Stomach (tissue), 9 donors: Measurements from ENCODE around the gene CRYZL1. TPM values are rescaled to one million over a fixed set of nuclear protein-coding genes. Genes with fewer than 3 reads are reported as not detected.

Source experiments
- DNase-seq, 2 donors: peaks; one replicate each; pipeline versions ENCODE4 v3.0.0 to v3.0.0-alpha.2; 2013 to 2019
- H3K27ac ChIP-seq, 5 donors: fragments of 200-600 bp in 4 of 5; sonication (generic) in 4 of 5; one replicate each; pipeline ENCODE4 v1.5.1; 2013 to 2019; ENCODE audit warnings: mild to moderate bottlenecking in 1 of 5, moderate library complexity in 1 of 5
- H3K27me3 ChIP-seq, 3 donors: fragments of 200-600 bp; sonication (generic); one replicate each; pipeline ENCODE4 v1.5.1; 2017 to 2019; ENCODE audit warnings: mixed run types in 1 of 3
- H3K36me3 ChIP-seq, 4 donors: fragments of 200-600 bp; sonication (generic); 1 replicate in 3 of 4; 2 replicates in 1 of 4; pipeline ENCODE4 v1.5.1; 2016 to 2019
- H3K4me1 ChIP-seq, 4 donors: fragments of 200-600 bp; sonication (generic); one replicate each; pipeline ENCODE4 v1.5.1; 2016 to 2019
- H3K4me3 ChIP-seq, 4 donors: fragments of 200-600 bp; sonication (generic) in 3 of 4; one replicate each; pipeline ENCODE4 v1.5.1; 2016 to 2019; ENCODE audit warnings: mild to moderate bottlenecking in 1 of 4
- H3K9me3 ChIP-seq, 4 donors: fragments of 200-600 bp; sonication (generic); one replicate each; pipeline ENCODE4 v1.5.1; 2016 to 2019
- EP300 ChIP-seq: sonication (generic); formaldehyde crosslinking; IDR thresholded peaks from one replicate; pipeline ENCODE4 v1.6.1; 2017; ENCODE audit warnings: antibody characterized with exemption
- POLR2A ChIP-seq, 4 donors: fragments of 450-650 bp; IDR thresholded peaks; one replicate each; pipeline ENCODE4 v1.6.1; 2016; ENCODE audit warnings: antibody characterized with exemption in 4 of 4, control low read depth in 2 of 4, mild to moderate bottlenecking in 1 of 4, moderate library complexity in 1 of 4
- POLR2AphosphoS5 ChIP-seq, 3 donors: sonication (generic); formaldehyde crosslinking; IDR thresholded peaks; one replicate each; pipeline ENCODE4 v1.6.1; 2016; ENCODE audit warnings: antibody characterized with exemption in 3 of 3
- WGBS, 5 donors: extraction: QIAGEN DNeasy Blood & Tissue Kit in 3 of 5; methylation state at CpG; one replicate each; pipeline versions ENCODE4 v1.1.5 to v1.1.7; 2013 to 2018; 5-methylcytosine and 5-hydroxymethylcytosine counted together
- intact Hi-C: fragments of 100-400 bp; cut with DNase I; formaldehyde crosslinking; loops from one replicate; pipeline ENCODE4 v1.15.1; 2023; ENCODE audit warnings: low total_unique reads
- polyA plus RNA-seq, 3 donors: library from polyadenylated mRNA; stranded (reverse); fragments of 200-250 nt; gene quantifications; one replicate each; pipeline ENCODE4 v1.2.3, GENCODE V29; 2013
- total RNA-seq, 5 donors: library from RNA; depleted of rRNA; stranded (reverse); fragments of >200 nt; gene quantifications; one replicate each; pipeline versions ENCODE4 v1.1.0 to v1.2.3, GENCODE V29; 2014 to 2016
- TF ChIP-seq, protein P1 (sequence below), 7 experiments: fragments of 450-650 bp in 4 of 7; fragments of 200-600 bp in 3 of 7; sonication (generic) in 3 of 7; IDR thresholded peaks; one replicate each; pipeline ENCODE4 v1.5.1; 2016 to 2019; ENCODE audit warnings: antibody characterized with exemption in 7 of 7, control low read depth in 2 of 7, mild to moderate bottlenecking in 1 of 7
- donor health status: healthy with polysubstance abuse.
- donor health status: Bipolar disorder and iron deficiency.
- donor health status: healthy.

Gene CRYZL1
- total and polyA plus RNA-seq, 8 donors: 9.3 to 73.5 (median 28.8) TPM

DNA sequence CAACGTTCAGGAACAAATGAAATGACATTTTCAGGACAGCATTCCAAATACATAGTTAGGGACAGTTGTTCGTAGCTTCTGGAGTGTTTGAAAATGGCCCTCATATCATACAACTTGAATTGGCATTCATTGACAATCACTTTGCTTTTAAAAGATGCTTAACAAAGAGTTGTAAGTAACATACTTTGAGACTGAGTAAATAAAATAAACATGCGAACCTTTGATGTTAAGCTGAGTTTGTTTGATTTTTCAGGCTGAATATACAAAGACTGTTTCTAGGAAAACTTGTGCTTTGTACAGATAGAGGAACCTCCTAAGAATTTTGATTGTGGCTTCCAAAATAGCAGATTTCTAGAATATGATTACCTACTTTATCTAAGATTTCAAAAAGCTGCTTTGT lies 46.1 kb upstream of the CRYZL1 start:
- intact Hi-C loops: no loop called here
- no peak overlapping the region for H3K4me3 ChIP-seq
- TF ChIP-seq POLR2A (IDR thresholded peaks at IDR 0.05) (no peak), EP300 (no peak), POLR2AphosphoS5 (IDR thresholded peaks at IDR 0.05) (no peak)
- TF ChIP-seq, protein P1, sequence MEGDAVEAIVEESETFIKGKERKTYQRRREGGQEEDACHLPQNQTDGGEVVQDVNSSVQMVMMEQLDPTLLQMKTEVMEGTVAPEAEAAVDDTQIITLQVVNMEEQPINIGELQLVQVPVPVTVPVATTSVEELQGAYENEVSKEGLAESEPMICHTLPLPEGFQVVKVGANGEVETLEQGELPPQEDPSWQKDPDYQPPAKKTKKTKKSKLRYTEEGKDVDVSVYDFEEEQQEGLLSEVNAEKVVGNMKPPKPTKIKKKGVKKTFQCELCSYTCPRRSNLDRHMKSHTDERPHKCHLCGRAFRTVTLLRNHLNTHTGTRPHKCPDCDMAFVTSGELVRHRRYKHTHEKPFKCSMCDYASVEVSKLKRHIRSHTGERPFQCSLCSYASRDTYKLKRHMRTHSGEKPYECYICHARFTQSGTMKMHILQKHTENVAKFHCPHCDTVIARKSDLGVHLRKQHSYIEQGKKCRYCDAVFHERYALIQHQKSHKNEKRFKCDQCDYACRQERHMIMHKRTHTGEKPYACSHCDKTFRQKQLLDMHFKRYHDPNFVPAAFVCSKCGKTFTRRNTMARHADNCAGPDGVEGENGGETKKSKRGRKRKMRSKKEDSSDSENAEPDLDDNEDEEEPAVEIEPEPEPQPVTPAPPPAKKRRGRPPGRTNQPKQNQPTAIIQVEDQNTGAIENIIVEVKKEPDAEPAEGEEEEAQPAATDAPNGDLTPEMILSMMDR (IDR thresholded peaks at IDR 0.05): no peak
- H3K27ac ChIP-seq: no peak overlapping the region
- H3K4me1 ChIP-seq: peaks cover 14 to 61% (median 39%) of the 10 kb centered on the region in 4 donors
- DNase-seq: no peak
- H3K9me3 ChIP-seq: no peaks in the 10 kb centered on the region
- no peaks in the 10 kb centered on the region for H3K27me3 ChIP-seq
- 44 to 66% (median 50%) methylated on average over 3 of the region's 3 CpGs for WGBS, 5 donors
- H3K36me3 ChIP-seq: no peaks in the 10 kb centered on the region

DNA sequence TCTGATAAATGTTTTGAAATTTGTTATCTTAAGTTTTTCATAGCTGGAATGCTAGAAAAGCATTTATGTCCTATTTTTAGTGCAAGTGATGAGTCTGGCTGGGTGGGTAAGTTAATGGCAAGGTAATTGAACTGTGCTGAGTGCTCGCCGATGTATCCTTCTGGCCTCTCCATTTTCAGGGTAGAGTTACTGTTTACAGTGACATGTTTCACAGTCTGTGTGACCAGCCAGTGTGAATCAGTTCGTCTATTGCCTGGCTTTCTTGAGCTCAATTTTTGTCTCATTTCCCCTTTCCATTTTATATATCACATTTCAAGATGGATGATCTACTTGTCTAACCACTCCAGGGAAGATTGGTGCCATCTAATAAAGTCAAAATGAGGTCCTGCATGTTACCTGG lies 44.8 kb upstream of the CRYZL1 start:
- peaks cover 14 to 64% (median 40%) of the 10 kb centered on the region in 4 donors for H3K4me1 ChIP-seq
- TF ChIP-seq POLR2AphosphoS5 (IDR thresholded peaks at IDR 0.05): no peak
- TF ChIP-seq, protein P1 (IDR thresholded peaks at IDR 0.05): no peak
- no peak for TF ChIP-seq POLR2A (IDR thresholded peaks at IDR 0.05)
- no peak for TF ChIP-seq EP300
- intact Hi-C loops: no loop called here
- 75 to 92% (median 88%) methylated on average over 3 of the region's 3 CpGs for WGBS, 5 donors
- H3K36me3 ChIP-seq: no peaks in the 10 kb centered on the region
- H3K4me3 ChIP-seq: no peak overlapping the region
- no peak for DNase-seq
- H3K27me3 ChIP-seq: no peaks in the 10 kb centered on the region
- peak overlapping the region in 1 of 5 donors; percentile 69 for H3K27ac ChIP-seq
- no peaks in the 10 kb centered on the region for H3K9me3 ChIP-seq

DNA sequence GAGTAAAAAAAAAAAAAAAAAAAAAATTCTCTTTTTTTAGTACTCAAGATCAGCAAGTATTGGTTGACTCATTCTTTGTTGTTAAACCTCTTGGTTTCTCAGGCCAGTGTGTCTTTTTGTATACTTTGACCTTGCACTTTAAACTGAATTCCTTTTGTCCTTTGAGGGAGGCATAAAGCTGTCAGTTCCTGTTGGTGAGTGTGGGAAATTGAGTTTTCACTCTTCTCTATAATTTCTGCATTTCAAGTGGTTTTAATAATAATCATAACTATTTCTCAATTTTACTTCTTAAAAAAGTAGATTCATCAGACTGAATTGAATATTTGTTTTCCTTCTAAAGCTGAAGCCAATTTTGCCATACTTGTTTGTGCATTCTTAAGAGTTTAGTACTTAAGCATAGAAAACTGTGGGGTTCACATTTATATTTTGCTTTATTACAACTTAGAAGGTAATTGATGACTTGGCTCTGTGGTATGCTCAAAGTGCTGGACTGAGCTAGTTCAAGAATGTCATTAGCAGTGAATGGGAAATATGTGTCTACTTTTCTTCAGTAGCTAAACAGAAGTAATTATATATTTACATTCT lies 44.2 kb upstream of the CRYZL1 start:
- Histone ChIP-seq H3K9me3 (no peaks in the 10 kb centered on the region), H3K4me1 (peaks cover 14 to 64% (median 40%) of the 10 kb centered on the region in 4 donors), H3K27ac (peak overlapping the region in 2 of 5 donors; percentile 65 to 69), H3K36me3 (no peaks in the 10 kb centered on the region), H3K27me3 (no peaks in the 10 kb centered on the region), H3K4me3 (no peak overlapping the region)
- intact Hi-C loops: no loop called here
- DNase-seq: no peak
- TF ChIP-seq POLR2AphosphoS5 (IDR thresholded peaks at IDR 0.05) (no peak), POLR2A (IDR thresholded peaks at IDR 0.05) (no peak), EP300 (no peak)
- TF ChIP-seq, protein P1 (IDR thresholded peaks at IDR 0.05): no peak

DNA sequence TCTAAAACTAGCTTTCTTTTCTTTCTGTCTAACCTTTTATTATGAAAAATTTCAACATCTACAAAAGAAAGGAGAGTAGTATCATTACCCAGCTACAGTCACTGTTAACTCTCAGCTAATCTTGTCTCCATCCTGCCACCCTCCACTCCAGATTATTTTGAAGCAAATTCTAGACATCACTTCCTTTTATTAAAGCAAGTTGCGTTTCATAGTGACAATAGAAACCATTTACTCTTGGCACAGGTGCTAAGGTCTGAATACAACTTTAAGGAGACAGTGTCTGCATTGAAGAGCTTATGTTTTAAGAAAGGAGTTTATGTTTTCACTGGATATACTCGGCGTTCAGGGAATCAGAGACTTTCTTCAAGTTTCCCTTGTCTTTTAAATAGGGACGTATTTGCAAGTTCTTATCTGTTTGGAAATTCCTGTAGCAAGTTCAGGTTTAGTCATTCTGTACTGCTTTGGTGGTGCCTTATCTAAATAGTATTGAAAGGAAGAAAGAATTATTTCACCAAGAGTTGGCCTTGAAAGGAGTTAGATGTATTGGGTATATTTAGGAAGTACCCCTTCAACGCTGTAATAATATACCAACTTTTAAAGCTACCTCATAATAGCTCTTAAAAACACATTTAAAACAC lies 43.5 kb upstream of the CRYZL1 start:
- no peak overlapping the region for H3K4me3 ChIP-seq
- no peaks in the 10 kb centered on the region for H3K9me3 ChIP-seq
- H3K36me3 ChIP-seq: no peaks in the 10 kb centered on the region
- H3K27me3 ChIP-seq: no peaks in the 10 kb centered on the region
- TF ChIP-seq, protein P1 (IDR thresholded peaks at IDR 0.05): no peak
- TF ChIP-seq POLR2A (IDR thresholded peaks at IDR 0.05) (no peak), POLR2AphosphoS5 (IDR thresholded peaks at IDR 0.05) (no peak), EP300 (no peak)
- H3K4me1 ChIP-seq: peaks cover 14 to 70% (median 44%) of the 10 kb centered on the region in 4 donors
- peak overlapping the region in 4 of 5 donors; percentile 11 to 69 (median 55) for H3K27ac ChIP-seq
- WGBS, 5 donors: 19 to 43% (median 25%) methylated on average over 5 of the region's 5 CpGs
- intact Hi-C loops: no loop called here
- no peak for DNase-seq
